Peyer's patch (tissue), 4 donors: ENCODE results near the gene ARHGAP27.

Source experiments
- CTCF ChIP-seq, 6 experiments: fragments of 450-650 bp in 4 of 6; fragments of 200-600 bp in 2 of 6; sonication (generic) in 1 of 6; IDR thresholded peaks; one replicate each; pipeline ENCODE4 v1.5.1; 2017 to 2019; ENCODE audit warnings: antibody characterized with exemption in 6 of 6, mild to moderate bottlenecking in 3 of 6, moderate library complexity in 1 of 6
- POLR2A ChIP-seq, 2 donors: fragments of 450-650 bp; IDR thresholded peaks; one replicate each; pipeline ENCODE4 v1.5.1; 2017; ENCODE audit warnings: antibody characterized with exemption in 2 of 2, mild to moderate bottlenecking in 2 of 2, moderate library complexity in 2 of 2

- no peak for TF ChIP-seq CTCF (IDR thresholded peaks at IDR 0.05)
- no peak for TF ChIP-seq POLR2A (IDR thresholded peaks at IDR 0.05)
Observed at GRCh38 chr17:45351831-45352230, 80.8 kb downstream of the ARHGAP27 start.
